Measurements from ENCODE around the gene PRKCH.

The PRKCH gene

DNA sequence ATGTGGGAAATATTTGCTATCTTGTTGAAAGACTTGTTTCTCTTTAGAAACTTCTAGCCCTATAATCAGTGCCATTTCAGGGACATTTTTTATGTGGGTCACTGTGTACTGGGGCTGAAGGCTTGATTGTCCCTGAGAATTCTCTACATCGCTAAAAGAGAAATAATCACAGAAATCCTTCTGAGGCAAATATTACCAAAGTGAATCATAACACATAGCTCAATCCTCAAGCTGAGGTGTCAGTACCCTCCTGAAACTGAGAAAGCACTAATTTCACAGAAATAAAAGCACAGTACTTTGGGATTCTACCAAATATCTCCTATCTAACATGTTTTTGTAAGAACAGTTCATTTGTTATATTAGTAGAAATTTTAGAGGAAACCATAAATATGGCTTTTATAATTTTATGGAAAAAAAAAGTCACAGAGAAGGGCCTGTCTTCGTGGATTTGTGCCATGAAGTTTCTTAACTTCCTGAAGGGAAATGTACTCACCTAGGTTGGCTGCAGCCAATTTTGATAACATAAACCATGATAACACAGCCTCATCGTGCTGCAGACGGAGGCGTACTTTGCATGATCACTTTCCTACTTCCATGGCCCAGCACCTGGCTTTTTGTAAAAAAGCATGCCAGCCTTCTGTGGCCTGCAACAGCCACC lies 210.2 kb downstream of the PRKCH start:
- no peak for DNase-seq (ENCODE audit: low read depth)
- H3K4me3 ChIP-seq (ENCODE audit: low read depth, low read length), result no peak overlapping the region
- TF ChIP-seq, protein P1, sequence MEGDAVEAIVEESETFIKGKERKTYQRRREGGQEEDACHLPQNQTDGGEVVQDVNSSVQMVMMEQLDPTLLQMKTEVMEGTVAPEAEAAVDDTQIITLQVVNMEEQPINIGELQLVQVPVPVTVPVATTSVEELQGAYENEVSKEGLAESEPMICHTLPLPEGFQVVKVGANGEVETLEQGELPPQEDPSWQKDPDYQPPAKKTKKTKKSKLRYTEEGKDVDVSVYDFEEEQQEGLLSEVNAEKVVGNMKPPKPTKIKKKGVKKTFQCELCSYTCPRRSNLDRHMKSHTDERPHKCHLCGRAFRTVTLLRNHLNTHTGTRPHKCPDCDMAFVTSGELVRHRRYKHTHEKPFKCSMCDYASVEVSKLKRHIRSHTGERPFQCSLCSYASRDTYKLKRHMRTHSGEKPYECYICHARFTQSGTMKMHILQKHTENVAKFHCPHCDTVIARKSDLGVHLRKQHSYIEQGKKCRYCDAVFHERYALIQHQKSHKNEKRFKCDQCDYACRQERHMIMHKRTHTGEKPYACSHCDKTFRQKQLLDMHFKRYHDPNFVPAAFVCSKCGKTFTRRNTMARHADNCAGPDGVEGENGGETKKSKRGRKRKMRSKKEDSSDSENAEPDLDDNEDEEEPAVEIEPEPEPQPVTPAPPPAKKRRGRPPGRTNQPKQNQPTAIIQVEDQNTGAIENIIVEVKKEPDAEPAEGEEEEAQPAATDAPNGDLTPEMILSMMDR (IDR thresholded peaks at IDR 0.05; ENCODE audit: low read depth, low read length, missing control alignments), result no peak

DNA sequence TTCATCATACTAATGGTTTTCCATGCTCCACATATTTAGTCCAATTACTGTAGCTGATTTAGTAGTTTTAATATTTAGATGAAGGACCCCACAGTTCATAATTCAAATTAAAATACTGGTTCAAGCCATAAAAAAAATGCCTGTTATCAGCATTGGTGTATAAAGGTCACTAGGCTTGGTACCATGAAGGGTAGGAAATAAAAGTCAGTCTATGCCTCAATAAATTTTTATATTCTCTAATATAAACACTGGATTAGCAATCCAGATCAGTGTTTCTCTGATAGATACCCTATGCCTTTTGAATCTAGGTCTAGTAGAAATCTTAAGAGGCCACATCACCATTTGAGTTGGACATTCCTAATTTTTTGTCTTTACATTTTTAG lies 210.7 kb downstream of the PRKCH start:
- DNase-seq (ENCODE audit: low read depth), result no peak
- no peak overlapping the region for H3K4me3 ChIP-seq (ENCODE audit: low read depth, low read length)
- TF ChIP-seq, protein P1 (IDR thresholded peaks at IDR 0.05; ENCODE audit: low read depth, low read length, missing control alignments), result no peak

DNA sequence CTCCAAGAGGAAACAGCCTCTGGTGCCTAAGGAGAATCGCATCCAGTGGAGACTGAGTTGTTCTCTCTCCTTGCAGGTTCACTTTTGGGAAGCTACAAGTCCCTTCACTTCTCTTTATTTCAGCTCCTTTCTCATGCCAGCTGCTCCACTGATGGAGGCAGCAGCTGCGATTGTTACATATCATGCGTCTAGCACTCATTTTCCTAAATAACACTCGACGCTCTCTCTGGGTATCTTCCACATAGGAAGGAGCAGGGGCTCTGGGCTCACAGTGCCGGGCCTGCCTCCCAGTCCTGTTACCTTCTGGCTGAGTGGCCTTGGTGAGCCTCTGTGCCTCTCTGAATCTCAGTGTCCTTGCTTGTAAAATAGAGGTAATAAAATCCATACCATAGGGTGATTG lies 211.4 kb downstream of the PRKCH start:
- TF ChIP-seq, protein P1 (IDR thresholded peaks at IDR 0.05; ENCODE audit: low read depth, low read length, missing control alignments), result no peak
- no peak for DNase-seq (ENCODE audit: low read depth)
- no peak overlapping the region for H3K4me3 ChIP-seq (ENCODE audit: low read depth, low read length)

DNA sequence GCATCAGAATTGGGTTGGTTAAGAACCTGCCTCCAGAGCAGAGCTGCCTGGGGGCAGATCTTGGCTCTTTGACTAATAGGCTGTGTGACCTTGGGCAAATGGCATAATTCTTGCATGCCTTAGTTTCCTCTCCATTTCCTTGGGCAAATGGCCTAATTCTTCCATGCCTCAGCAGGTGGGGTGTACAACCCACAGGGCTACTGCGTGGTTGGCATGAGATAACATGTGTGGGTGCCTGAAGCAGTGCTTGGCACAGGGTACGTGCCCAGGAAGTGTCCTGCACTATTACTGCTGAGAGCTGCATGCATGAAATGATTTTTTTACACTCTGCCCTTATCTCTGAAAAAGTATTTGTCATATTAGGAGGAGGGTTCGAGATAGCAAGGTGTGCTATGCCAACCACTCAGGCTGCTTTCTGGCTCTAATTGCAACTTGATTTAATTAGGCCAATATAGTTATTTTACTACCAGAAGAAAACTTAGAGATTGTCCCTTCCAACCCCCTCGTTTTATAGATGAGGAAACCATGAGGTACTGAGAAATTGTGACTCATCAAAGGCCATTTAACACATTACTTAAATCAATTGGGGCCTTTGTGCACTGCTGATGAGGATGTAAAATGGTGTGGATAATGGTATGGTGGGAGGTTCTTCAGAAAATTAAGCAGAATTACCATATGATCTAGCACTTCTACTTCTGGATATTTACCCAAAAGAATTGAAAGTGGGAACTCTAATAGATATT lies 212.3 kb downstream of the PRKCH start:
- TF ChIP-seq, protein P1 (IDR thresholded peaks at IDR 0.05; ENCODE audit: low read depth, low read length, missing control alignments), result no peak
- H3K4me3 ChIP-seq (ENCODE audit: low read depth, low read length), result no peak overlapping the region
- DNase-seq (ENCODE audit: low read depth), result no peak

DNA sequence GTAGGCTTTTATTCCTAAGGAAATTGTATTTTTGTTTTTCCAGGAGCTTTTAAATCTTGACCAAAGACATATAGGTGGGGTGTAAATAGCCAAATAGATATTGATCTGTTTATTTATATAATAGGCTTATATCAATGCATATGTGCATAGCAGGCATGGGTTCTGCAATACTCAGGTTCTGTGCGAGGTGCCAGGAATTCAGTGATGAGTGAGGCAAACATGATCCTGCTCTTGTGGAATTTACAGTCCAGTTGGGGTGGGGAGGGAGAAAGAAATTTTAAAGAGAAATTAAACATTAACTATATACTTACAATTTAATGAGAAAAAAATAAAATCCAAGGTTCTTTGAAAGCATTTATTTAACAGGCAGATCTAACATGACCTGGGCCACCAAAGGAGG lies 213.7 kb downstream of the PRKCH start:
- no peak overlapping the region for H3K4me3 ChIP-seq (ENCODE audit: low read depth, low read length)
- TF ChIP-seq, protein P1 (IDR thresholded peaks at IDR 0.05; ENCODE audit: low read depth, low read length, missing control alignments), result no peak
- DNase-seq (ENCODE audit: low read depth), result no peak

DNA sequence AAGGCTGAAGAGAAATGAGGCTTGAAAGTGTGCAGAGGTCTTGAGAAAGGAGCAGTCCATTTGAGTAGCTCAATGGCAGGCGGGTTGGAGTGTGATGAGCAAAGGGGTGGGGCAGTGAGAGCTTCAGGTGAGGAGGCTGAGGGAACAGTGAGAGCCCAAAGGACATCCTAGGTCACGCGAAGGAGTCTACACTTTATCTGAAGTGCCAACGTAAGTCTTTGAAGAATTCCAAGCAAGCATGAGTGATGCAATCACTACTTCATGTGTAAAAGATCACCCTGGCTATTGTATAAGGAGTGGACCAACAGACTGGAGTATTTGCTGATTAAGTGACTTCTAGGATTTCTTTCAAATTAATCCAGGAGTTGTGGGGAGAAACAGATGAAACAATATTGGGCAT lies 214.1 kb downstream of the PRKCH start:
- no peak overlapping the region for H3K4me3 ChIP-seq (ENCODE audit: low read depth, low read length)
- TF ChIP-seq, protein P1 (IDR thresholded peaks at IDR 0.05; ENCODE audit: low read depth, low read length, missing control alignments), result no peak
- no peak for DNase-seq (ENCODE audit: low read depth)
